COLO668 (cell line): ENCODE data around the gene QPCTL.
A peak's percentile ranks its signal among the peaks of the same experiment; 100 is the strongest.
"Not testable (repeated sequence)": the region's sequence is repeated elsewhere in the genome, so short reads cannot be mapped to it uniquely, and the experiment has no call there.

Source experiments
- DNase-seq: peaks from one replicate; lab custom pipeline; 2025; ENCODE audit not compliant: unreplicated experiment; lab: John Stamatoyannopoulos, UW

The QPCTL gene

GRCh38 chr19:45674946-45675345, 17.5 kb upstream of the QPCTL start:
- DNase-seq = peak; percentile 8

DNA sequence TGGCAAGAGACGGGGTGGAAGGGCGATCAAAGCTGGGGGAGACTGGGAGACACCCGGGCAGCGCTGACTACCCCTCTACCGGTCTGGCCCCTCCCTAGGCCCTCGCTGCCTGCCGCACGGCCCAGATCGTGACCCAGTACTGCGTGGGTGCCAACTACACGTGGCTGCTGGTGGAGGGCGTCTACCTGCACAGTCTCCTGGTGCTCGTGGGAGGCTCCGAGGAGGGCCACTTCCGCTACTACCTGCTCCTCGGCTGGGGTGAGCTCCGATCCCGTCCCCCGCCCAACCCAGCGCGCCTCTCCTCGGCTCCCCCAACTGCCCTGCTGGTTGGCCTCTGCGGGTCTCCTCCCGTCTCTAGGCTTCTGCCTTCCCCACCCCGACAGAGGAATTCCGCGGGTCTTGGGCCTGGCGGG, 15.6 kb upstream of the QPCTL start:
- no peak for DNase-seq

- DNase-seq = peak; percentile 19
These were observed 14.9 kb upstream of the QPCTL start for GRCh38 chr19:45677351-45678230.

DNA sequence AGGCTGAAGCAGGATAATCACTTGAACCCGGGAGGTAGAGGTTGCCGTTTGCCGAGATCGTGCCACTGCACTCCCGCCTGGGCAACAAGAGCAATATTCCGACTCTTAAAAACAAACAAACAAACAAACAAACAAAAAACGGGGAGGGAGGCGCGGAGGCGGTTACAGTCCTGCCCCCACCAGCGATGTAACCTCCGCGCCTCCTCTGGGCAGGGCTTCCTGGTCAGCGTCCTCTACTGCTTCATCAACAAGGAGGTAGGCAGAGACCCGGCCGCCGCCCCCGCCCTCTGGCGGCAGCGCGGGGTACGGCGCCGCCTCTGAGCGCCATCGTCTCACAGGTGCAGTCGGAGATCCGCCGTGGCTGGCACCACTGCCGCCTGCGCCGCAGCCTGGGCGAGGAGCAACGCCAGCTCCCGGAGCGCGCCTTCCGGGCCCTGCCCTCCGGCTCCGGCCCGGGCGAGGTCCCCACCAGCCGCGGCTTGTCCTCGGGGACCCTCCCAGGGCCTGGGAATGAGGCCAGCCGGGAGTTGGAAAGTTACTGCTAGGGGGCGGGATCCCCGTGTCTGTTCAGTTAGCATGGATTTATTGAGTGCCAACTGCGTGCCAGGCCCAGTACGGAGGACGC, 11.0 kb upstream of the QPCTL start:
- peak; percentile 86 for DNase-seq

- DNase-seq = no peak
These were observed 10.3 kb upstream of the QPCTL start for GRCh38 chr19:45682117-45682516.

DNA sequence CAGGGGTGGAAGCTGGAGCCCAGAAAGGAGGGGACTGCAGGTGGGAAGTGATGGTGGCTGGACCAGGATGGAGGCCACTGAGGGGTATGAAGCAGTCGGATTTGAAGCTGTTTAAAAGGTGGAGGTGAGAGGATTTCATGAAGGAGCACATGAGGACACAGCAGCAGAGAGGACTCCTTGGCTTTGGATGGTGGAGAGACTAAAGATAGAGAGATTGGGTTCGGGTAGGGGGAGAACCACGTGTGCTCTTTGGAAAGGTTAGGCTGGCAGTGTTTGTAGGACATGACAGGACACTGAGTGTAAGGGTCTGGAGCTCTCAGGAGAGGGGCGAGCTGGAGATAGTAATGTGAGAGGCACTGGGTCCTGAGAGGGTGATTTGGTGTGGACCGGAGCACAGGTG, 9.6 kb upstream of the QPCTL start:
- DNase-seq = no peak

GRCh38 chr19:45685045-45685444, 7.4 kb upstream of the QPCTL start:
- DNase-seq = not testable (repeated sequence)

DNA sequence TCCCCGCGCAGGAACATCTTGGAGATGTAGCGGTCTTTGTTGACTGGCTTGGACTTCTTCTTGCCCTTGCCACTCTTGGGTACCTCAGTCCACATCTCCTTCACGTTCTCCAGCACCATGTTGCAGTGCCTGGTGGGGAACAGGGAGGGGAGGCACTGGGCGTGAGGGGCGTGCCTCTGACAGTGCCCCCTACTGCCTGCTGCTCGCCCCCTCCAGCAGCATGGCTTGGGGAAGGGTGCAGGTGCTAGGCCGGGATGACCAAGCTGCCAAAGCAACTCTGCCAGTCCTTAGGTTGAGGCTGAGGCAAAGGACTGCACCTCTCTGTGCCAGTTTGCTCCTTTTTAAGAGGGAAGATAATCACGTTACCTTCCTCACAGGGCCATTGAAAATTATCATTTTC, 4.9 kb upstream of the QPCTL start:
- no peak for DNase-seq

DNA sequence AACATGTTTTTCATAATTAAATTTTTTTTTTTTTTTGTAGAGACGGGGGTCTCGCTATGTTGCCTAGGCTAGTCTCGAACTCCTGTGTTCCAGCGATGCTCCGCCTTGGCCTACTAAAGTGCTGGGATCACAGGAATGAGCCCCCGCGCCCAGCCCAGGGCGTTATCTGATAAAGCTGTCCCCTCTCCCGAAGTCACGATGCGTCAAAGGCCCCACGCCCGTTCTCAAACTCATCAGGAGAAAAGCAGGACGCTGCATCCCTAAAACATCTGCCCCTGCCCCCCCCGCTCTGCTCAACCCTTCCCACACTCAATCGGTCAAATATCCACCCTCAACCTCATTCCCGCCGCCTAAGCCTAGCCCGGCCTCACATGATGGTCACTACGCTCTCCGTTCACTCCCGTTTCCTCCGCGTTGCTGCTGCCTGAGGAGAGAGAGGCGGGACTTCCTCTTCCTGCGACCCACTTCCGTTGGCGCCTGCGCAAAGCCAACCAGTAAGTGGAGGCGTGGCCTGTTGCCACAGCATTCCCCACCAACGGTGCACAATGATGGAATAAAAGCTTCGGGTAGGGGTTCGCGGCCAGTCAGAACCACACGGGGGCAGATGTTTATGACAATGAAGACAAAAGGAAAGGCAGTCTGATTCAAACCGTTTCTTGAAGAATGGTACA, 815 bp upstream of the QPCTL start, which contains the start of gene SNRPD2:
Gene SNRPD2 (minus strand): TSS at position 438 of the 671 bp plus-strand sequence. CDS start 65 bp downstream, at position 373.
- DNase-seq = peak; percentile 94

DNA sequence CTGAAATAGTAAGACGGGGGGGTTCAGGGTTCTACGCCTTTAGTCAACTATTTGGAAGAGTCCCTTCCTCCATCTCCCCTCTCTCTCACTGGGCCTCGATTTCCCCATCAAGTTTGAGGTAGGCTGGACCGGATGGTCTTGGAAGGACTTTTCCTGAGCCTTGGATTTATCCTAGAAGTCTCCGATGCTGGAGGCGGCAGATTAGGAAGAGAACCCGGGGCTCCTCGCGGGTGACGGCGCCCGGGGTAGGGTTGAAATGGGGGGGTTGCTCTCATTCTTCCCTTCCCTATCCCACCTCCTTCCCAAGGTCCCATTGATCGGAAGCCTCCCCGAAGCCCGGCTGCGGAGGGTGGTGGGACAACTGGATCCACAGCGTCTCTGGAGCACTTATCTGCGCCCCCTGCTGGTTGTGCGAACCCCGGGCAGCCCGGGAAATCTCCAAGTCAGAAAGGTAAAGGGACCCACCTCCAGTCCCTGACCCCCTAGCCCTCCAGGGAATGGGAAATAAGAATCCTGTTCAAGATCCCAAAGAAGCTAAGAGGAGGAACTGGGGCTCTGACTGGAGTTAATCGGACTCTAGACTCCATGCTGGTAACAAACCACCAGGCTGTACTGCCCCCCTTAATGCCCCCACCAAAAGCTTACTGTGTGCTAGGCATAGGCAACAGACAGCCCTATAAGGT, 781 bp downstream of the QPCTL start:
- DNase-seq = peak; percentile 82

- no peak for DNase-seq
These were observed 9.2 kb downstream of the QPCTL start for GRCh38 chr19:45701676-45702075.

DNA sequence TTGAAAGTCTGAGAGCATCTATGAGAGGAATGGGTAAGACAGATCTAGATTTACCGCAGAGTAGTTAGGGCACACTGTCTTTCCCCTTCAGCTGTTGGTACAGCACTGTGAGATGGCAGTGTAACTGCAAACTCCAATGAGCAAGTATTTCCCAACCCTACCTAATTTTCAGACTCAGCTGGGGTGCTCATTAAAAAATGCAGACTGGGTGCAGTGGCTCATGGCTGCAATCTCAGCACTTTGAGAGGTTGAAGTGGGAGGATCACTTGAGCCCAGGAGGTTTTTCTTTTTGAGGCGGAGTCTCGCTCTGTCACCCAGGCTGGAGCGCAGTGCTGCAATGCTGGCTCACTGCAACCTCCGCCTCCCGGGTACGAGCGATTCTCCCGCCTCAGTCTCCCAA, 12.6 kb downstream of the QPCTL start:
- DNase-seq = no peak

DNA sequence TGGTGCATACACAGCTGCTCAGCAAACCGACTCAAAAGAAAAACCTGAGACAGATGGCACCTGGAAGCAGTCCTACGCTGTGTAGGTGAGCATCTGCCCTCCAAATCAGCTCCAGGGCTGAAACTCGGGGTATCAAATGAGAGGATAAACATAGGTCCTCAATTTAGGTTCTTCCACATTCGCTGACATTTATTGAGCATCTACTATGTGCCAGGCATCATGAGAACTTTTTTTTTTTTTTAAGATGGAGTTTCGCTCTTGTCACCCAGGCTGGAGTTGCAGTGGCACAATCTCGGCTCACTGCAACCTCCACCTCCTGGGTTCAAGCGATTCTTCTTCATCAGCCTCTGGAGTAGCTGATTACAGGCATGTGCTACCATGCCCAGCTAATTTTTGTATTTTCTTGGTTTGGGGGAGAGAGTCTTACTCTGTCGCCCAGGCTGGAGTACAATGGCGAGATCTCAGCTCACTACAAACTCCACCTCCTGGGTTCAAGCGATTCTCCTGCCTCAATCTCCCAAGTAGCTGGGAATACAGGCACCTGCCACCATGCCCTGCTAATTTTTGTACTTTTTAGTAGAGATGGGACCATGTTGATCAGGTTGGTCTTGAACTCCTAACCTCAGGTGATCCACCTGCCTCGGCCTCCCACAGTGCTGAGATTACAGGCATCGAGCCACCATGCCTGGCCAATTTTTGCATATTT, 13.4 kb downstream of the QPCTL start:
- no peak for DNase-seq

DNA sequence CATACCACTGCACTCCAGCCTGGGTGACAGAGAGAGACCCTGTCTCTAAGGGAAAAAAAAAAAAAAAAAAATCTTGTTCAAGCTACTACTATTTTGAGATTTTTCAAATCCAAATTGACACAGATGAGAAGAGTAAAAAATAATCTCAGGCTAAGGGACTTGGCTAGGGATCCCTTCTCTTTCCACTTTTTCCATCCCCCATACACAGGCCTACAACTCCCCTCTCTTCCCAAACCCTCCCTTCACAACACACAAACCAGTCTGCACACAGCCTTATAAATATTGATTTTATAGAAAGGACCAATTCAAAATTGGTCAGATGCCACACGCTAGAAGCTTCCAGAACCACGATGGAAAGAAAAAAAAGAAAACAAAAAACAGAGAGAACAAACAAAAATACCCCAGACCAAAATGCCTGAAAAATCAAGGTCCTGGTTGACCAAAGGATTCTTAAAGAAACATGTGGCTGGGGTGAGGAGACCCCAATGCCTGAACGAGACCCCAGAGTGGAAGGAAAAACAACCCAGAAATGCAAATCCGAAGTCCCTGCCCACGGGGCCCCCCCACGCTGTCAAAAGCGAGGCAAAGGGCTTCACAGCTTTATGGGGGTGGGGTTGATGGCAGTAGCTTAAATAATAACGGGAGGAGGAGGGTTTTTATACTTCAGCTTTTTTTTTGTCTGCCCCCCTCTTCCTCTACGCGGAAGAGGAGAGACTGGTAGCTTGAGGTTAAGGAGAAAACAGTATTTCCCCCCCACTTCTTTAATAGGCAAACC, 18.1 kb downstream of the QPCTL start:
- DNase-seq = no peak

DNA sequence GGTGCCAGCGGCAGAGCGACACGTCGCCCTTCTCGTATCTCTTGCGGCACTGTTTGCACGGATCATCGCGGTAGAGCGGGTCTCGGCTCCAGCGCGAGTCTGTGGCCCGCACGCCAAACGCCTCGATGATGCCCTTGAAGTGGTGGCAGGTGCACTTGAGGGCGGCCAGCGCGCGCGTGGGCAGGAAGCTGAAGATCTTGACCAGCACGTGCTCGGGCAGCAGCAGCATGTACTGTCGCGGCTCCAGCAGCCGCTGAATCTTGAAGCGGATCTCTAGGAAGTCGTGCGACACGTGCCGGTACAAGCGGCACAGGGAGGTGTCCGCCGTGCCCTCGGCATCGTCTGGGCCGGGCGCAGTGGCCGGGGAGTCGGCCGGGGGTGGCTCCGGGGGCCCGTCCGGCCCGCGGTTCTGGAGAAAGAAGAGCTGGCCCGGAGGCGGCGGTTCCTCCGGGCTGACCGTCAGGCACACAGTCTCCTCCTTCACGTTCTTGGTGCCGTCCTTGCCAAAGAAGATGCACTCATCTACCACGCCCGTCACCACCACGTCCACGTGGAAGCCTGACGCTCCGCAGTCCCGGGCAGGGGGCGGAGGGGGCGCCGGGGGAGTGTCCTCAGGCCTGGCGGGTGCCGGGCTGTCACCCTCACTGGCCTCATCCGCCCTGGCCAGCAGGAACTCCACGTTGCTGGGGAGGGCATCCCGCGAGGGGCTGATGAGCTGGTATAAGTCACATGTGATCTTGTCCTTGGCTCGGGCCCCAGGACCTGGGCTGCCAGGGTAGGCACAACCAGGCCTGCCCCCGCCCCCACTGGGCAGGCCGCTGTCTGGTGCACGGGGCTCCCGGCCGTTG, 19.6 kb downstream of the QPCTL start:
- DNase-seq = no peak

DNA sequence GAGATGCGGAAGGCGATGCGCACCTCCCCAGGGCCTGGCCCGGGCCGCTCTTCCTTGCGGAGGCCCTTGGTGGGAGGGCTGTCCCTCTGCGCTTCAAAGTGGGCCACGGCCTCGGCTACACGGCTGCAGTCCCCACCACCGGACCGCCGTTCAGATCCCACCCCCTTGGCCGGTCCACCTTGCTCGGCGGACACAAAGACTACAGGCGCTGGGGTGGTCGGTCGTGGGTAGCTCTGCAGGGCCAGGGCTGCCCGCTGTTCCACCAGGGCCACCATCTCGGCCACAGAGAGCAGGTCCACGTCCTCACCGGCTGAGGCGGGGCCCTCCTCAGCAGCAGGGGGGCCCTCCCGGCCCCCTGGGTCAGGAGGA, 20.2 kb downstream of the QPCTL start:
- DNase-seq = no peak

- no peak for DNase-seq
These were observed 20.7 kb downstream of the QPCTL start for GRCh38 chr19:45713141-45713540.

- no peak for DNase-seq
These were observed 22.7 kb downstream of the QPCTL start for GRCh38 chr19:45715139-45715538.
